B cell (primary cell): ENCODE measurements around the gene PLA2G5. TPM values are rescaled to one million over a fixed set of nuclear protein-coding genes. Genes with fewer than 3 reads are reported as not detected.
A peak's percentile ranks its signal among the peaks of the same experiment; 100 is the strongest.

ENCODE experiments used
- ATAC-seq: fragments of 200-7000 bp; cut with Tn5 transposase; one replicate; pipeline ENCODE4 v1.10.0; 2021; ENCODE audit warnings: low read depth, mild to moderate bottlenecking, moderate number of reproducible peaks, moderate library complexity
- CTCF ChIA-PET: fragments of 350-600 bp; sonication (Branson Sonifier 250); formaldehyde crosslinking; loops from one replicate; lab custom pipeline; 2021; ENCODE audit warnings: antibody characterized with exemption, inconsistent platforms; lab: Charles Lee
- POLR2A ChIA-PET: fragments of 350-600 bp; sonication (Branson Sonifier 250); formaldehyde crosslinking; loops from one replicate; lab custom pipeline; 2021; ENCODE audit warnings: antibody characterized with exemption; lab: Charles Lee
- DNase-seq: peaks from one replicate; pipeline ENCODE4 v3.0.0; 2013
- H2AFZ ChIP-seq: 2 replicates; pipeline ENCODE4 v1.6.1; 2012; ENCODE audit warnings: mild to moderate bottlenecking, low read depth, low read length; ENCODE audit not compliant: insufficient read depth, poor library complexity, severe bottlenecking
- H3K27ac ChIP-seq, 2 donors: 1 replicate in 1 of 2; 2 replicates in 1 of 2; pipeline ENCODE4 v1.5.1; 2012 to 2013; ENCODE audit warnings: low read length in 2 of 2, mild to moderate bottlenecking in 2 of 2, moderate library complexity in 1 of 2
- H3K27me3 ChIP-seq, 4 experiments: fragments of 200-600 bp in 1 of 4; sonication (generic) in 1 of 4; replicated peaks in 1 of 4; 1 replicate in 2 of 4; 2 replicates in 2 of 4; pipeline versions ENCODE4 v1.6.1 to v1.7.0; 2013 to 2016; ENCODE audit warnings: low read length in 3 of 4, mild to moderate bottlenecking in 2 of 4, mixed read lengths in 1 of 4, moderate library complexity in 1 of 4; ENCODE audit not compliant: insufficient read depth in 4 of 4, control insufficient read depth in 3 of 4; ENCODE audit errors: control extremely low read depth in 1 of 4
- H3K36me3 ChIP-seq, 2 experiments: replicated peaks in 1 of 2; 1 replicate in 1 of 2; 2 replicates in 1 of 2; pipeline versions ENCODE4 v1.6.1 to v1.7.1; 2013; ENCODE audit warnings: low read length in 1 of 2; ENCODE audit not compliant: insufficient read depth in 2 of 2, control insufficient read depth in 1 of 2; ENCODE audit errors: control extremely low read depth in 1 of 2, extremely low read depth in 1 of 2
- H3K4me1 ChIP-seq, 2 donors: fragments of 200-600 bp in 1 of 2; sonication (generic) in 1 of 2; 1 replicate in 1 of 2; 2 replicates in 1 of 2; pipeline versions ENCODE4 v1.5.1 to v1.6.1; 2013 to 2017; ENCODE audit warnings: low read length in 2 of 2; ENCODE audit not compliant: control insufficient read depth in 2 of 2, insufficient read depth in 2 of 2
- H3K4me2 ChIP-seq: replicated peaks from 2 replicates; pipeline ENCODE3; 2012; ENCODE audit warnings: mild to moderate bottlenecking, low read depth, low read length; ENCODE audit not compliant: poor library complexity, severe bottlenecking
- H3K4me3 ChIP-seq, 5 experiments: fragments of 200-600 bp in 1 of 5; sonication (generic) in 1 of 5; 1 replicate in 3 of 5; 2 replicates in 2 of 5; pipeline versions ENCODE4 v1.5.1 to v1.7.0; 2011 to 2016; ENCODE audit warnings: low read length in 4 of 5, mild to moderate bottlenecking in 4 of 5, low read depth in 2 of 5, control low read depth in 1 of 5, moderate library complexity in 1 of 5; ENCODE audit not compliant: insufficient read depth in 1 of 5; ENCODE audit errors: control extremely low read depth in 1 of 5, extremely low read depth in 1 of 5
- H3K79me2 ChIP-seq: fragments of 200-600 bp; sonication (generic); one replicate; pipeline ENCODE4 v1.6.0; 2016; ENCODE audit warnings: low read length; ENCODE audit not compliant: control insufficient read depth, insufficient read depth
- H3K9ac ChIP-seq: fragments of 200-600 bp; sonication (generic); 2 replicates; pipeline ENCODE4 v1.6.1; 2017; ENCODE audit warnings: mild to moderate bottlenecking, low read length, moderate library complexity
- H3K9me3 ChIP-seq, 3 donors: one replicate each; pipeline versions ENCODE4 v1.6.1 to v1.7.1; 2013; ENCODE audit warnings: low read length in 2 of 3; ENCODE audit not compliant: control insufficient read depth in 2 of 3, insufficient read depth in 1 of 3; ENCODE audit errors: control extremely low read depth in 1 of 3
- H4K20me1 ChIP-seq: 2 replicates; pipeline ENCODE4 v1.6.0; 2012; ENCODE audit warnings: mild to moderate bottlenecking, low read length; ENCODE audit not compliant: insufficient read depth, control insufficient read depth, poor library complexity, severe bottlenecking
- H3K27ac Mint-ChIP-seq: one replicate; pipeline ENCODE4 v1.8.0; 2021; ENCODE audit warnings: mixed read lengths
- H3K27me3 Mint-ChIP-seq: one replicate; pipeline ENCODE4 v1.8.0; 2021; ENCODE audit warnings: mixed read lengths
- H3K4me1 Mint-ChIP-seq: one replicate; pipeline ENCODE4 v1.8.0; 2021; ENCODE audit warnings: mixed read lengths
- H3K4me3 Mint-ChIP-seq: one replicate; pipeline ENCODE4 v1.8.0; 2021; ENCODE audit warnings: mixed read lengths
- H3K9me3 Mint-ChIP-seq: one replicate; pipeline ENCODE4 v1.8.0; 2022; ENCODE audit warnings: mixed read lengths; ENCODE audit not compliant: insufficient read depth
- CTCF ChIP-seq: fragments of 200-600 bp; IDR thresholded peaks from one replicate; pipeline ENCODE4 v1.8.0; 2022; ENCODE audit warnings: antibody characterized with exemption, mild to moderate bottlenecking
- EZH2 ChIP-seq: IDR thresholded peaks from 2 replicates; pipeline ENCODE4 v1.6.1; 2012; ENCODE audit warnings: borderline replicate concordance, low read depth, mild to moderate bottlenecking, moderate library complexity, low read length; ENCODE audit not compliant: insufficient read depth, poor library complexity, severe bottlenecking
- WGBS: methylation state at CpG from one replicate; pipeline ENCODE4 v1.1.5; 2013; ENCODE audit warnings: missing lambda C conversion rate; ENCODE audit not compliant: insufficient coverage; 5-methylcytosine and 5-hydroxymethylcytosine counted together
- intact Hi-C: fragments of 100-400 bp; cut with micrococcal nuclease; formaldehyde crosslinking; loops from one replicate; pipeline ENCODE4 v1.10.0; 2022
- polyA plus RNA-seq: library from polyadenylated mRNA; depleted of rRNA; stranded (reverse); fragments of >200 nt; gene quantifications from 2 replicates; pipeline ENCODE4 v1.2.3, GENCODE V29; 2012
- total RNA-seq, 2 donors: library from RNA; stranded (reverse); fragments of 120-200 nt in 1 of 2; gene quantifications; 1 replicate in 1 of 2; 2 replicates in 1 of 2; pipeline versions ENCODE4 v1.2.3 to v1.2.4, GENCODE V29; 2013 to 2022

PLA2G5 gene
- total and polyA plus RNA-seq, 2 donors (not counting 1 experiment from before 2014, with no cell fraction given) = not detected

- H3K27me3 ChIP-seq = no peaks in the 10 kb centered on the region
- H3K4me3 Mint-ChIP-seq = peak overlapping the region; percentile 32
- no peak overlapping the region for H3K27ac ChIP-seq
- H3K27ac Mint-ChIP-seq = peak overlapping the region; percentile 59
- POLR2A ChIA-PET = no interaction called here
- intact Hi-C loops = no loop called here
- no peak overlapping the region for H3K9ac ChIP-seq
- H2AFZ ChIP-seq = no peak overlapping the region
- peaks cover 46% of the 10 kb centered on the region in 2 donors for H3K4me1 ChIP-seq
- 85% methylated on average over 2 of the region's 4 CpGs for WGBS
- H4K20me1 ChIP-seq = no peaks in the 10 kb centered on the region
- DNase-seq (no peak), ATAC-seq (no peak)
- no peaks in the 10 kb centered on the region for H3K79me2 ChIP-seq
- no peaks in the 10 kb centered on the region for H3K27me3 Mint-ChIP-seq
- H3K9me3 Mint-ChIP-seq = no peaks in the 10 kb centered on the region
- H3K9me3 ChIP-seq = no peaks in the 10 kb centered on the region
- no peaks in the 10 kb centered on the region for H3K36me3 ChIP-seq
- no peak overlapping the region for H3K4me3 ChIP-seq
- TF ChIP-seq CTCF (no peak), EZH2 (no peak)
- H3K4me2 ChIP-seq = no peak overlapping the region
- CTCF ChIA-PET = no interaction called here
- peaks cover 41% of the 10 kb centered on the region for H3K4me1 Mint-ChIP-seq
Observed at GRCh38 chr1:20061866-20062265, 8.1 kb upstream of the PLA2G5 start.

GRCh38 chr1:20063861-20064292 lies 6.1 kb upstream of the PLA2G5 start:
- Histone ChIP-seq H2AFZ (no peak overlapping the region), H3K36me3 (no peaks in the 10 kb centered on the region), H3K27ac (no peak overlapping the region), H4K20me1 (no peaks in the 10 kb centered on the region), H3K27me3 (no peaks in the 10 kb centered on the region), H3K4me2 (no peak overlapping the region), H3K79me2 (no peaks in the 10 kb centered on the region), H3K9ac (no peak overlapping the region), H3K9me3 (no peaks in the 10 kb centered on the region), H3K4me3 (no peak overlapping the region), H3K4me1 (peaks cover 34 to 37% of the 10 kb centered on the region in 2 donors)
- H3K4me1 Mint-ChIP-seq = peaks cover 30% of the 10 kb centered on the region
- DNase-seq = no peak
- intact Hi-C loops = no loop called here
- H3K4me3 Mint-ChIP-seq = no peak overlapping the region
- WGBS = 80% methylated on average over 1 of the region's 2 CpGs
- ATAC-seq = no peak
- POLR2A ChIA-PET = interaction anchor here (0.6 kb wide), 1 partner anchor 15 kb away, joined by 3 read pairs; no protein-coding TSS in a partner anchor
- no peaks in the 10 kb centered on the region for H3K27me3 Mint-ChIP-seq
- no peaks in the 10 kb centered on the region for H3K9me3 Mint-ChIP-seq
- TF ChIP-seq EZH2 (no peak), CTCF (no peak)
- CTCF ChIA-PET = no interaction called here
- H3K27ac Mint-ChIP-seq = no peak overlapping the region
